ENCODE results near the gene FLAD1. TPM values are rescaled to one million over a fixed set of nuclear protein-coding genes. Genes with fewer than 3 reads are reported as not detected.

Gene FLAD1
- total RNA-seq, 1 experiment from 2014 or later: 88.3 TPM

DNA sequence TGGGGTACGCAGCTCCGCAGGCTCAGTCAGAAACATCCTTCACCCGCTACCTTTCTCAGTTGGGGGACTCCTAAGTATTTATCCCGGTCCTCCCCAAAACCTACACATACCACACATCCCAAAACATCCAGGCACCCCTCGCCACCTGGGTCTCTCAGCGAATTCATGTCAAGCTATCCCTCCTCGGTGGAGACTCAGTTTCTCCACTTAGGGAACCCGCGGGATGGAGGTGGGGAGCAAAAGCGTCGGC, 18.2 kb downstream of the FLAD1 start (continued):
- no peak for TF ChIP-seq ZNF425 (CRISPR knock-in tag; conservative IDR thresholded peaks at IDR 0.05)

DNA sequence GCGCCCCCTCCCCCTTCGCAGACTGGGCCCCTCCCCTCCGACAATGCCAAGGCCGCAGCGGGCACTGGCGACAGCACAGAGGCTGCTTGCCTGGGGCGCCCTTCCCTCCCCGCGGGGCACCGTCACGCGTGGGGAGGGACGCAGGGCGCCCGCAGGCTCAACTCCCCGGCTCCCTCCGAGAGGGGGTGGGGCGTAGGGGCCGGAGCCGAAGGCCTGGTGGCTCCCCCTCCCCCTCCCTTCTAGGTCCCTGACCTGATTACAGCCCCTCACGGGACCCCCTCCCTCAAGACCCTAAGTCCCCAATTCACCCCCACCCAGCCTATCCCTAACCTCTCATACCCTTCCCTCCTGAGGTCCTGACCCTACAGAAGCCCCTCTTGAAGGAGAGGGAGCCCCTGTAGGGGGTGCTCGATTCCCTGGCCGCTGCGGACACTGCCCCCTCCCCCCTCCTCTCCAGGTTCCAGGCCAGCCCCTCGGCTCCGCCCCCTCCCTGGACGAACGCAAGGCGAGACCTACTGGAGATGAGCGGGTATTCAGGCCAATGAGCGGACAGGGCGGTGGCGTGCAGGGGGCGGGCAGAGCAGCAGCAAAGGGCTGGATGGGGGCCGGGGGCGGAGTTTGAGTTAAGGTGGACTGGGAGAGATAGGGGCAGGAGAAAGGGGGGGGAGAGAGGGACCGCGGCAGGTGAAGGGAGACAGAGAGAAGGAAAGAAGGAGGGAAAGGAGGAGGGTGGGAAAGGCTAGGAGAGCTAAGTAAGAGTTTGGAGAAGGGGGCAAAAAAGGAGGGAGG, 18.7 kb downstream of the FLAD1 start:
- no peaks in the 10 kb centered on the region for H3K9me3 Mint-ChIP-seq
- no peaks in the 10 kb centered on the region for H3K36me3 Mint-ChIP-seq
- ChIA-PET POLR2A (interaction anchor here (0.8 to 13.0 kb wide), 5 partner anchors 14 to 31 kb away, joined by 3 to 176 read pairs (median 21); partner anchors contain the start of genes CKS1B, FLAD1 and SHC1), CTCF (interaction anchor here (0.6 to 10.3 kb wide), 22 partner anchors 9 to 171 kb away, joined by 3 to 176 read pairs (median 6); partner anchors contain the start of genes ADAM15, KRTCAP2, LENEP and PBXIP1)
- H3K27me3 Mint-ChIP-seq (ENCODE audit: low read depth): no peaks in the 10 kb centered on the region; the same call in 1 of the 2 replicates
- peak overlapping the region; percentile 88 for H3K4me3 Mint-ChIP-seq
- DNase-seq (ENCODE audit: low spot score) (peak; percentile 100), ATAC-seq (peak; percentile 73)
- H3K27ac Mint-ChIP-seq: peak overlapping the region; percentile 57; the same call in 1 of the 2 replicates
- peaks cover 39% of the 10 kb centered on the region for H3K4me1 Mint-ChIP-seq
- TF ChIP-seq, protein P1, sequence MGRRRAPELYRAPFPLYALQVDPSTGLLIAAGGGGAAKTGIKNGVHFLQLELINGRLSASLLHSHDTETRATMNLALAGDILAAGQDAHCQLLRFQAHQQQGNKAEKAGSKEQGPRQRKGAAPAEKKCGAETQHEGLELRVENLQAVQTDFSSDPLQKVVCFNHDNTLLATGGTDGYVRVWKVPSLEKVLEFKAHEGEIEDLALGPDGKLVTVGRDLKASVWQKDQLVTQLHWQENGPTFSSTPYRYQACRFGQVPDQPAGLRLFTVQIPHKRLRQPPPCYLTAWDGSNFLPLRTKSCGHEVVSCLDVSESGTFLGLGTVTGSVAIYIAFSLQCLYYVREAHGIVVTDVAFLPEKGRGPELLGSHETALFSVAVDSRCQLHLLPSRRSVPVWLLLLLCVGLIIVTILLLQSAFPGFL (CRISPR knock-in tag; IDR thresholded peaks at IDR 0.05; ENCODE audit: borderline replicate concordance): no peak
- TF ChIP-seq TP53 (CRISPR knock-in tag; IDR thresholded peaks at IDR 0.05) (no peak), ZNF532 (CRISPR knock-in tag; IDR thresholded peaks at IDR 0.05; ENCODE audit: borderline replicate concordance) (no peak), ZMAT4 (CRISPR knock-in tag; IDR thresholded peaks at IDR 0.05) (no peak), ETV6 (CRISPR knock-in tag; IDR thresholded peaks at IDR 0.05) (no peak), NR2C2 (CRISPR knock-in tag; IDR thresholded peaks at IDR 0.05) (no peak), ERG (CRISPR knock-in tag; IDR thresholded peaks at IDR 0.05) (no peak), ZNF425 (CRISPR knock-in tag; conservative IDR thresholded peaks at IDR 0.05) (no peak), ZNF121 (CRISPR knock-in tag; IDR thresholded peaks at IDR 0.05) (no peak), CTCF (IDR thresholded peaks at IDR 0.05) (no peak), SP1 (CRISPR knock-in tag; conservative IDR thresholded peaks at IDR 0.05) (peak; percentile 95), FOXK1 (CRISPR knock-in tag; IDR thresholded peaks at IDR 0.05) (no peak), MXD4 (CRISPR knock-in tag; IDR thresholded peaks at IDR 0.05; ENCODE audit: borderline replicate concordance) (no peak), NR1H2 (CRISPR knock-in tag; IDR thresholded peaks at IDR 0.05) (no peak), MYBL2 (CRISPR knock-in tag; IDR thresholded peaks at IDR 0.05) (no peak), E2F1 (CRISPR knock-in tag; IDR thresholded peaks at IDR 0.05) (no peak)
